Stimulated activated CD8-positive, alpha-beta memory T cell treated with anti-CD3 and anti-CD28 coated beads, Interleukin-15, amount 100 ng/mL, for 4 hours (primary cell): ENCODE results near the gene RFTN1.

Source experiments
- DNase-seq, 2 donors: peaks; one replicate each; pipeline ENCODE4 v3.0.0-alpha.2; 2020; ENCODE audit warnings: low read depth in 2 of 2

Gene RFTN1

GRCh38 chr3:16279010-16279801 is 234.3 kb downstream of the RFTN1 start:
- no peak for DNase-seq

GRCh38 chr3:16277471-16277870 is 236.0 kb downstream of the RFTN1 start:
- DNase-seq, result no peak

- no peak for DNase-seq
Observed at GRCh38 chr3:16273867-16274266, 239.6 kb downstream of the RFTN1 start.

- no peak for DNase-seq
Observed at GRCh38 chr3:16272588-16272987, 240.9 kb downstream of the RFTN1 start.

- DNase-seq, result no peak
Observed at GRCh38 chr3:16270855-16271254, 242.6 kb downstream of the RFTN1 start.

- no peak for DNase-seq
Observed at GRCh38 chr3:16266714-16267113, 246.8 kb downstream of the RFTN1 start.
